ENCODE results near the gene SYNCRIP.

DNA sequence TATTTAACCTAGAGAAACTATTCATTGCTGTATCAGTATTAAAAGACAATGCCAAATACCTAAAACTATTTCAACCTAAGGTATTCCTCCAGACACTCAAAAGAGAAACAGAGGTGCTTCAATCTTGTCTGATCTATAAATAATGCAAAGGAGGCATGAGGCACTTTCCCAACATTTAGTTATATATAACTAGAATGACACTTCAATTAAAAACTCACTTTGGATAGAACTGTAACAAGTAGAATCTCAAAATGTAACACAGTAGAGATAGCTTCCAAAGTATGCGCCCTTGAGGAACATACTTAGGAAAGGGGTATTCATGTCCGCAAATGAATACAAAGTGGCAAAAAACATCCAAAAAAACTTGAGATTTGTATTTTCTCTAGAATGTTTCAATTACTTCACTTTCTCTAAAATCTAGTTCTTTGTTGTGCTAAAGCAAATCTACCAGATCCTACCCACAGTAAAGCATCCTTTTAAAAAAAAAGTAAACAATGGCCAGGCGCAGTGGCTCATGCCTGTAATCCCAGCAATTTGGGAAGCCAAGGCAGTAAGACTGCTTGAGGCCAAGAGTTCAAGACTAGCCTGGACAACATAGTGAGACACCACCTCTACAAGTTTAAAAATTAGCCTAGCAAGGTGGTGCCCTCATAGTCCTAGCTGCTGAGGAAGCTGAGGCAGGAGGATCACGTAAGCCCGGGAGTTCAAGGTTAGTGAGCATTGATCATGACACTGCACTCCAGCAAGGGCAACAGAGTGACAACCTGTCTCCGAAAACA lies 10.3 kb downstream of the SYNCRIP start:
- TF ChIP-seq POLR2AphosphoS5 (IDR thresholded peaks at IDR 0.05; ENCODE audit: low read depth) (no peak), GABPA (IDR thresholded peaks at IDR 0.05; ENCODE audit: low read depth) (no peak)
- TF ChIP-seq, protein P1, sequence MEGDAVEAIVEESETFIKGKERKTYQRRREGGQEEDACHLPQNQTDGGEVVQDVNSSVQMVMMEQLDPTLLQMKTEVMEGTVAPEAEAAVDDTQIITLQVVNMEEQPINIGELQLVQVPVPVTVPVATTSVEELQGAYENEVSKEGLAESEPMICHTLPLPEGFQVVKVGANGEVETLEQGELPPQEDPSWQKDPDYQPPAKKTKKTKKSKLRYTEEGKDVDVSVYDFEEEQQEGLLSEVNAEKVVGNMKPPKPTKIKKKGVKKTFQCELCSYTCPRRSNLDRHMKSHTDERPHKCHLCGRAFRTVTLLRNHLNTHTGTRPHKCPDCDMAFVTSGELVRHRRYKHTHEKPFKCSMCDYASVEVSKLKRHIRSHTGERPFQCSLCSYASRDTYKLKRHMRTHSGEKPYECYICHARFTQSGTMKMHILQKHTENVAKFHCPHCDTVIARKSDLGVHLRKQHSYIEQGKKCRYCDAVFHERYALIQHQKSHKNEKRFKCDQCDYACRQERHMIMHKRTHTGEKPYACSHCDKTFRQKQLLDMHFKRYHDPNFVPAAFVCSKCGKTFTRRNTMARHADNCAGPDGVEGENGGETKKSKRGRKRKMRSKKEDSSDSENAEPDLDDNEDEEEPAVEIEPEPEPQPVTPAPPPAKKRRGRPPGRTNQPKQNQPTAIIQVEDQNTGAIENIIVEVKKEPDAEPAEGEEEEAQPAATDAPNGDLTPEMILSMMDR (IDR thresholded peaks at IDR 0.05; ENCODE audit: insufficient read depth, low read length) = no peak
